Caco-2 (cell line): ENCODE measurements around the gene ADD3. TPM values are rescaled to one million over a fixed set of nuclear protein-coding genes. Genes with fewer than 3 reads are reported as not detected.

Experiments used
- BruUV-seq: library from RNA; stranded (reverse); fragments of 400-500 nt; replicated peaks from 2 replicates; lab custom pipeline; 2021; lab: Mats Ljungman, UMichigan
- CTCF ChIA-PET: fragments of 300-600 bp; sonication (Branson Sonifier 250); formaldehyde crosslinking; loops from one replicate; lab custom pipeline; 2022; ENCODE audit warnings: antibody characterized with exemption; lab: Charles Lee
- POLR2A ChIA-PET: fragments of 300-600 bp; sonication (Branson Sonifier 250); formaldehyde crosslinking; loops from one replicate; lab custom pipeline; 2022; ENCODE audit warnings: antibody characterized with exemption; lab: Charles Lee
- DNase-seq, 2 experiments: peaks; one replicate each; pipeline versions ENCODE4 v3.0.0 to v3.0.0-alpha.2; 2020 to 2022
- H3K27me3 ChIP-seq: replicated peaks from 2 replicates; pipeline ENCODE4 v1.6.0; 2011; ENCODE audit warnings: low read length; ENCODE audit not compliant: control insufficient read depth, insufficient read depth
- H3K36me3 ChIP-seq: 2 replicates; pipeline ENCODE4 v1.5.1; 2011; ENCODE audit warnings: low read length; ENCODE audit not compliant: control insufficient read depth, insufficient read depth
- H3K4me1 ChIP-seq: fragments of 250-450 bp; sonication (Bioruptor Pico); 2 replicates; pipeline ENCODE4 v1.5.1; 2020; ENCODE audit warnings: mild to moderate bottlenecking
- H3K4me3 ChIP-seq: 2 replicates; pipeline ENCODE4 v1.5.1; 2011; ENCODE audit warnings: low read depth, mild to moderate bottlenecking, control low read depth, low read length
- H3K9me3 ChIP-seq: fragments of 250-450 bp; sonication (Bioruptor Pico); 2 replicates; pipeline ENCODE4 v1.5.1; 2020; ENCODE audit warnings: mild to moderate bottlenecking, moderate library complexity
- H3K27ac Mint-ChIP-seq: one replicate; pipeline ENCODE4 v1.8.0; 2022; ENCODE audit warnings: mixed read lengths; ENCODE audit not compliant: unreplicated experiment
- H3K27me3 Mint-ChIP-seq: one replicate; pipeline ENCODE4 v1.8.0; 2022; ENCODE audit warnings: mixed read lengths; ENCODE audit not compliant: insufficient read depth, unreplicated experiment
- H3K36me3 Mint-ChIP-seq: one replicate; pipeline ENCODE4 v1.8.0; 2022; ENCODE audit warnings: mild to moderate bottlenecking, mixed read lengths; ENCODE audit not compliant: insufficient read depth, unreplicated experiment
- H3K4me1 Mint-ChIP-seq: one replicate; pipeline ENCODE4 v1.8.0; 2022; ENCODE audit warnings: low read depth, mixed read lengths; ENCODE audit not compliant: unreplicated experiment
- H3K4me3 Mint-ChIP-seq: one replicate; pipeline ENCODE4 v1.8.0; 2022; ENCODE audit warnings: mild to moderate bottlenecking, moderate library complexity, mixed read lengths; ENCODE audit not compliant: unreplicated experiment
- H3K9me3 Mint-ChIP-seq: one replicate; pipeline ENCODE4 v1.8.0; 2022; ENCODE audit warnings: mixed read lengths; ENCODE audit not compliant: unreplicated experiment
- intact Hi-C: fragments of 100-400 bp; cut with micrococcal nuclease; formaldehyde crosslinking; loops from one replicate; pipeline ENCODE4 v1.10.0; 2022; ENCODE audit not compliant: unreplicated experiment
- total RNA-seq: library from RNA; stranded (reverse); gene quantifications from 2 replicates; pipeline ENCODE4 v1.2.3, GENCODE V29; 2022
- TF ChIP-seq, protein P1 (sequence below), 2 experiments: fragments of 200-600 bp in 1 of 2; IDR thresholded peaks; 1 replicate in 1 of 2; 2 replicates in 1 of 2; pipeline versions ENCODE4 v1.5.1 to v1.8.0; 2011 to 2022; ENCODE audit warnings: antibody characterized with exemption in 1 of 2, control low read depth in 1 of 2, inconsistent platforms in 1 of 2, low read depth in 1 of 2, low read length in 1 of 2, mild to moderate bottlenecking in 1 of 2, moderate library complexity in 1 of 2; ENCODE audit not compliant: insufficient read depth in 1 of 2, severe bottlenecking in 1 of 2, unreplicated experiment in 1 of 2

ADD3 gene
- total RNA-seq, 1 experiment from 2014 or later, result 264 TPM

DNA sequence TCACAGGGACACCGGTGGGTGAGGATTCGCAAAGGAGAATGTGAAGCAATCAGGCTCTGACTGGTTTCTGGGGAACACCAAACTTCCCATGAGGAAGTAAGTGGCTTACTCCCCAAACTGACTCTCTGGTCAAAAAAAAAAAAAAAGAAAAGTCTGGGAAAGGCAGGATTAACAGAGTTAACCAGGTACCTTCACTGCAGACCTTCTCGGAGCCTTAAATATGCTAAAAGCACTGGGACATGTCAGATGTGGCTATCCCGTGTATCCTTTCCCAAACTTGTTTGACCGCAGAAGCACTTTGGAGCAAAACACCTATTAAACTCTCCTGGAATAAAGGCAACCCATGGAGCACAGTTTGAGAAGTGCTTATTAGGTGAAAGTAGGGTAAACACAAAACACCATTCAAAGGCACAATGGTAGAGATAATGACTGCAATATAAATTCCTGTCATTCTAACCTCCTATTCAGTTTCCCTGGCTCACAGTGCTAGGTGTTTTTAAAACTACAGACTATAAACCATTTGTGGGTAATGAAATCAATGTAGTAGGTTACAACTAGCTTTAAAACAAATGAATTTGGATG lies 155.5 kb downstream of the ADD3 start:
- Mint-ChIP-seq H3K4me1 (peaks cover 36% of the 10 kb centered on the region), H3K9me3 (no peaks in the 10 kb centered on the region), H3K4me3 (peak overlapping the region; percentile 55), H3K27ac (peak overlapping the region; percentile 79), H3K36me3 (no peaks in the 10 kb centered on the region), H3K27me3 (no peaks in the 10 kb centered on the region)
- CTCF ChIA-PET, result no interaction called here
- DNase-seq, result peak; percentile 63 to 64
- Histone ChIP-seq H3K36me3 (no peaks in the 10 kb centered on the region), H3K4me1 (peaks cover 39% of the 10 kb centered on the region), H3K27me3 (no peaks in the 10 kb centered on the region), H3K9me3 (no peaks in the 10 kb centered on the region), H3K4me3 (no peak overlapping the region)
- POLR2A ChIA-PET, result interaction anchor here (1.0 kb wide), 1 partner anchor 142 kb away, joined by 3 read pairs; the partner anchor contains the start of gene SMNDC1
- intact Hi-C loops, result loop anchor here (1.0 to 2.0 kb wide), 4 partner anchors 18 to 62 kb away; partner anchors contain the start of gene MXI1
- BruUV-seq, result no TSS peak
- TF ChIP-seq, protein P1, sequence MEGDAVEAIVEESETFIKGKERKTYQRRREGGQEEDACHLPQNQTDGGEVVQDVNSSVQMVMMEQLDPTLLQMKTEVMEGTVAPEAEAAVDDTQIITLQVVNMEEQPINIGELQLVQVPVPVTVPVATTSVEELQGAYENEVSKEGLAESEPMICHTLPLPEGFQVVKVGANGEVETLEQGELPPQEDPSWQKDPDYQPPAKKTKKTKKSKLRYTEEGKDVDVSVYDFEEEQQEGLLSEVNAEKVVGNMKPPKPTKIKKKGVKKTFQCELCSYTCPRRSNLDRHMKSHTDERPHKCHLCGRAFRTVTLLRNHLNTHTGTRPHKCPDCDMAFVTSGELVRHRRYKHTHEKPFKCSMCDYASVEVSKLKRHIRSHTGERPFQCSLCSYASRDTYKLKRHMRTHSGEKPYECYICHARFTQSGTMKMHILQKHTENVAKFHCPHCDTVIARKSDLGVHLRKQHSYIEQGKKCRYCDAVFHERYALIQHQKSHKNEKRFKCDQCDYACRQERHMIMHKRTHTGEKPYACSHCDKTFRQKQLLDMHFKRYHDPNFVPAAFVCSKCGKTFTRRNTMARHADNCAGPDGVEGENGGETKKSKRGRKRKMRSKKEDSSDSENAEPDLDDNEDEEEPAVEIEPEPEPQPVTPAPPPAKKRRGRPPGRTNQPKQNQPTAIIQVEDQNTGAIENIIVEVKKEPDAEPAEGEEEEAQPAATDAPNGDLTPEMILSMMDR (IDR thresholded peaks at IDR 0.05; ENCODE audit: insufficient read depth in 1 of 2, low read depth in 1 of 2, low read length in 1 of 2, severe bottlenecking in 1 of 2, unreplicated experiment in 1 of 2), result no peak

DNA sequence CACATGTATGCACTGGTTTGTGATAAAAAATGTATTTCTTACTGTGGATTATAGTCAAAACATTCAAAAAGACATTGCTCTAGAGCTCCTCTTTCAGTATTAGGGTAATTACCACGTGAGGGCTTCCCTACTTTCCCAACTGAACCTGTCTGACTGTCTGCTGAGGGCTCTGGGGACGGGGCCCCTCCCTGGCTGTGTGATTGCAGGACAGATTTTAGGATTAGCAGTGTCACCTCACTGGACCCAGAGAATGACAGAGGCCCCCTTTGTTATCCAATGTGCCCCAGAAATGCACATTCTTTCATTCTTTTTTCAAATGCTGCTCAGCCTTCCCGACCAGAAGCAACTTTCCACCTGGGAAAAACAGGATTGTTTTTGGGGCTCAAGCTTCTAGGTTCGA lies 156.1 kb downstream of the ADD3 start:
- ChIA-PET POLR2A (interaction anchor here (1.0 kb wide), 1 partner anchor 141 kb away, joined by 3 read pairs; the partner anchor contains the start of gene SMNDC1), CTCF (interaction anchor here (0.7 to 1.0 kb wide), 2 partner anchors 17 to 58 kb away, joined by 4 to 5 read pairs; no protein-coding TSS in a partner anchor)
- no peaks in the 10 kb centered on the region for H3K9me3 ChIP-seq
- peak; percentile 54 to 62 for DNase-seq
- no peaks in the 10 kb centered on the region for H3K9me3 Mint-ChIP-seq
- peak overlapping the region; percentile 55 for H3K4me3 Mint-ChIP-seq
- H3K4me3 ChIP-seq, result no peak overlapping the region
- no TSS peak for BruUV-seq
- H3K27me3 ChIP-seq, result no peaks in the 10 kb centered on the region
- intact Hi-C loops, result loop anchor here (1.0 to 2.0 kb wide), 4 partner anchors 17 to 61 kb away; partner anchors contain the start of gene MXI1
- H3K27ac Mint-ChIP-seq, result peak overlapping the region; percentile 79
- no peaks in the 10 kb centered on the region for H3K36me3 ChIP-seq
- peaks cover 45% of the 10 kb centered on the region for H3K4me1 ChIP-seq
- TF ChIP-seq, protein P1 (IDR thresholded peaks at IDR 0.05; ENCODE audit: insufficient read depth in 1 of 2, low read depth in 1 of 2, low read length in 1 of 2, severe bottlenecking in 1 of 2, unreplicated experiment in 1 of 2), result no peak
- no peaks in the 10 kb centered on the region for H3K36me3 Mint-ChIP-seq
- H3K4me1 Mint-ChIP-seq, result peaks cover 34% of the 10 kb centered on the region
- H3K27me3 Mint-ChIP-seq, result no peaks in the 10 kb centered on the region

DNA sequence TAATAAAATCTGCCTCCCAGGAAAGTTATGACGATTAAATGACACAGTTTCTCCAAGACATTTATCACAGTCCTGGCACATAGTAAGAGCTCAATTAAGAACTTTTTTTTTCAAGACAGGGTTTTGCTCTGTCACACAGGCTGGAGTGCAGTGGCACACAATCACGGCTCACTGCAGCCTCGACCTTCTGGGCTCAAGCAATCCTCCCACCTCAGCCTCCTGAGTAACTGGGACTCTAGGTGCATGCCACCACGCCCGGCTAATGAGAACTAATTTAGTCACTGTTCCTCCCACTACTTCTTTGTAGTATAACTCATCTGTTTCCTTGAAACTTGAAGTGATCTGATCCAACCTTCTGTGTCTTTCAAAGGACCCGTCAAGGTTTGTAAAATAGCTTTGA lies 157.5 kb downstream of the ADD3 start:
- BruUV-seq, result no TSS peak
- POLR2A ChIA-PET, result interaction anchor here (0.7 kb wide), 1 partner anchor 38 kb away, joined by 8 read pairs; no protein-coding TSS in a partner anchor
- no peak overlapping the region for H3K27ac Mint-ChIP-seq
- peaks cover 54% of the 10 kb centered on the region for H3K4me1 ChIP-seq
- no peak overlapping the region for H3K4me3 ChIP-seq
- H3K9me3 Mint-ChIP-seq, result no peaks in the 10 kb centered on the region
- DNase-seq, result no peak
- H3K36me3 Mint-ChIP-seq, result no peaks in the 10 kb centered on the region
- no peak overlapping the region for H3K4me3 Mint-ChIP-seq
- intact Hi-C loops, result no loop called here
- no peaks in the 10 kb centered on the region for H3K9me3 ChIP-seq
- H3K4me1 Mint-ChIP-seq, result peaks cover 43% of the 10 kb centered on the region
- H3K36me3 ChIP-seq, result no peaks in the 10 kb centered on the region
- no peaks in the 10 kb centered on the region for H3K27me3 ChIP-seq
- CTCF ChIA-PET, result no interaction called here
- no peaks in the 10 kb centered on the region for H3K27me3 Mint-ChIP-seq
- TF ChIP-seq, protein P1 (IDR thresholded peaks at IDR 0.05; ENCODE audit: insufficient read depth in 1 of 2, low read depth in 1 of 2, low read length in 1 of 2, severe bottlenecking in 1 of 2, unreplicated experiment in 1 of 2), result no peak
